HG03175 (cell line): ENCODE results near the gene EHD4.

Experiments used
- ATAC-seq: cut with Tn5 transposase; IDR thresholded peaks from one replicate; pipeline ENCODE4 v1.9.1; 2021; ENCODE audit warnings: mild to moderate bottlenecking, moderate library complexity; ENCODE audit not compliant: unreplicated experiment

EHD4 gene

DNA sequence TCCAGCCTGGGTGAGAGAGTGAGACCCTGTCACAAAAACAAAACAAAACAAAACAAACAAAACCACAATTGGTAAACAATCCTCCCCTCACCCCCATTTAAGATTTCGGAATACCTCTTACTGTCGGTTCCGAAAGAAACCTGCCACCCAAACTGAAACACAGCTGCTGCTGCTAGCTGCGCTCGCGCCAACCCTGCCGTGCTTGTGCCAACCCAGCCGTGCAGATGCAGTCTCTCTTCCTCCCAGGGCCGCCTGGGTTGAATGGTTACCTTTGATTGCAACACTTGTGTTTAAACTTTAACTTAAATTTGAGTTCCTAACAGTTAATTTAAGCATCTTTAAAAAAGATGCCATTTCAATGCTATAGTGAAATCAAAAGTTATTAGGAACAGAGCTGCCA lies 50.0 kb downstream of the EHD4 start:
- ATAC-seq: no peak

DNA sequence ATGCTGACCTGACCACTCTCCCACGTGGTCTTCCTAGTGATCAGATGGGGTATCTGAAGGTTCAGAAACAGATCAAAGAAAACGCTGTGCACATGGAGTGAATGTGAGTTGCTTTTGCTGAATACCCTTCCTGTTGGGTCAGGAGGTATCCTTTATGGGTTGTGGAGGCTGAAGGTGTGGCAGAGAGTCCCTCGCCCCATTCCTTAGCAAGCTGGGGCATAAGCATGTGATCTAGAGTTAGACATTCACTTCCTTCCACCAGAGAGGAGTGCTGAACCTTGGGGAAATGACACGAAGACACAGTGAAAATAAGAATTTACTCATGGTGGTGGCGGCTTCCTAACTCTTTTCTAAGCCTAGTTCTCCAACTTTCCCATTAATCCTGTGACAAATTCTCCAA lies 50.7 kb downstream of the EHD4 start:
- ATAC-seq: no peak

GRCh38 chr15:41921167-41921566 lies 51.2 kb downstream of the EHD4 start:
- ATAC-seq: no peak

GRCh38 chr15:41919954-41920538 lies 52.3 kb downstream of the EHD4 start:
- ATAC-seq: no peak

GRCh38 chr15:41919201-41919820 lies 53.0 kb downstream of the EHD4 start:
- ATAC-seq: no peak

DNA sequence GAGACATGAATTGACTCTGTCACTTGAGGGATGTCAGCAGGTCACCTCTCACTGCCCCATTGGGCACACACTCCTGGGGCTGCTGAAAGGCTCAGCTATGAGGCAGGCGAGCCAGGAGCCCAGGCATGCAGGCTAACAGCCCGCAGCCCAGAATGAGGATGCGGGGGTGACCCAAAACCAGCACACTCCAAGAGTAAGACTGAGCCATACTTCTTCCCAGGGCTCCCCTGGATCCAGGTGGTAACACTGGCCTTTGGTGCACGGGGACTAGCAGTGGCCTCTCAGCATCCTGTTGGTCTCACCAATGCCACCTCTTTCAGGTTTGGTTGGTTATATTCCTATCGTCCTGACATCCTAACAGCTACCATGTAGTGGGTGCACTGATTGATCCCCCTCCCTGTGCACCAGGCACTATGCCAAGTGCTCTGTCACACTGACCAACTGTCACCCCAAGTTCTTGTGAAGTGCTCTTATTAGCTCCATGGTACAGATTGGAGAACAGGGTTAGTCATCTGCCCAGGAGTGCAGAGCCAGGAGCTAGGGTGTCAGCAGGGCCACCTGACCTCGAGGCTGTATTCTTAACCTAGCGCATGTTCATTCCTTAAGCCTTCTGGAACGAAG lies 53.7 kb downstream of the EHD4 start:
- ATAC-seq: no peak

DNA sequence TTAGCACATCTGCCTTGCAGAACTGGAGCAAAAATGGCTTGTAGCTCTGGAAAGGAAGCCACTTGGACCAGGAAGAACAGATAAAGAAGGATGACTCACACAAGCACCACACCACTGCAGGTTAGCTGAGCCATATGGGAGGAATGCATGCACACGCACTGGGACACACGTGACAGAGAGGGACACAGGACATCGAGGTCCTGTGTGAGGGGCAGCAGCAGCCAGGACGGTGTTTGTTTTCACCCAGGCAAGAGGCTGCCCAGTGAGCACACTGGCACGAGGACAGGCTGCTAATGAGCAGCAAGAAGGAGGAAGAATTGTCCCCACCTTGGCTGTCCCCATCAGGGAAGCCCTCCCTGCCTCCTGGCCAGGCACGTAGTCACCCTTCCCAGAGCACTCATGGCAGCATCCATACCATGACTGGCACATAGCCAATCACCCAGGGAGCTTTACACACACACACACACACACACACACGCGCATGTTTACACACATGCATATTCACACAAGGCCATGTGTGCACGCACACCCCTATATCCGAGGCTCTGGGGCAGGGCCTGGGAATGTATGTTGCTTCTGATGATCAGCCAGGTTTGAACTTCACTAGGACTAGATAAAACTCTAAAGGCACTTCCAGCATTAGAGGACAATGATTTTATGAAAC lies 54.5 kb downstream of the EHD4 start:
- ATAC-seq: no peak

GRCh38 chr15:41915255-41915994 lies 56.9 kb downstream of the EHD4 start:
- ATAC-seq: no peak

DNA sequence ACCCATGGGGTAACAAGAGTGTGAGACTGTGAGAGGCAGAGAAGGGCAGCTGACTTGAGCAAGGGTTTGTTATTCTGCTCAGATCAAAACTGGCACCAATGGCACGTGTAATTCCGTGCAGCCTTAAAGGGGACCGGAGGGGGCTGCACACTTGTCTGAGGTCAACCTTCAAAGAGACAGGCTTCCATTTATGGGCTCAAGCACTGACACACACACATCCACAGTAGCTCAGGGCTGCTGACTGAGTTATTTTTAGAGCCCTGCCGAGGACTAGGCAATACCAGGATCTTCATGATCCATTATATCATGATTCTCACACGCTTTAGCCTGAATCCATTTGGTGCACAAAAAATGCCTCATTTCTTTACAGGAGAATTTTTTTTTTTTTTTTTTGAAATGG lies 57.9 kb downstream of the EHD4 start:
- no peak for ATAC-seq

DNA sequence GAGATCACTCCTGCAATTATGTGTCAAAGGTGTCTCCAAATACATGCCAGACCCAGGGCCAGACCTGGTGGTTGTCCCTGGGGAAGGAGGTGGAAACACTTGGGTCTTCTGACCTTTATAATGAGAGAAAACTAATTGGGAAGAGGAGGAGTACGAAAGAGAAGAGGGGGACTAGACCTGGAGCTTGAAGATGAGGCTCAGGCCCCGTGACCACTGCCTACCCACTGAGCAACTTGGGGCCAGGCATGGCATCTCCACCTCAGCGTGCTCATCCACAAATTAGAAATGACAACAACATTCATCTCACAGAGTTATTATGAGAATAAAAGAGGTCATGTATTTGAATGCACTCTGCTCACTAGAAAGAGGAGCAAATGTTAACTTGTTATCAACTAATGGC lies 59.1 kb downstream of the EHD4 start:
- ATAC-seq: no peak

DNA sequence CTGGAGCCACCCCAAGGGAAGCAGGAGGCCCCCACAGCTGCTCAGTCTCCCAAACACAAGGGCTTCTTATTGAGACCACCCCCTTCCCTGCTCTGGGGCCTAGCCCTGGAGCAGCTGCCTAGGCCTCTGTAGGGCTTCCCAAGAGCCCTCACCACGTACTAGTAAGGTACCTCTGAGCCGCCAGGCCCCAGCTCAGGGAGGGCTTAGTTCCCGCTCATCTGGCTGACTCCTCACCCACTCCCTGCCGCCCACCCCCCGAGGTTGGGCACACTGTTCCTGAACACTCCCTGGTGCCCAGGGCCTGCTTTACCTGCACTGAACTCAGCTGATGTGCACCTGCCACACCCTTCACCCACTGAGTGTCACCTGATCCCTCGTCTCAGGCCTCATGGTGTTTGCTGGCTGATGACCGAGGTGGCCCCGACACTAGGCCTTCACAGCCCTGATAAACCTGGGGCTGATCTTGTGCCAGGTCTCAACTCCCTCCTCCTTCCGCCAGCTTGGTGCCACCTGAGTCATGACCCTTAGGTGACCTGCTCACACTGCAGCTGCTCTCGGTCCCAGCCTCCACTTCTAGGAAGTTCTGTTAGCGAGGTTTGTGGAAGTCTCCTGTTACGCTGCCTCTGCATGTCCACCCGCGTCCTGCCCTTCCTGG lies 60.5 kb downstream of the EHD4 start:
- no peak for ATAC-seq

- no peak for ATAC-seq
These were observed 63.5 kb downstream of the EHD4 start for GRCh38 chr15:41908736-41909461.

DNA sequence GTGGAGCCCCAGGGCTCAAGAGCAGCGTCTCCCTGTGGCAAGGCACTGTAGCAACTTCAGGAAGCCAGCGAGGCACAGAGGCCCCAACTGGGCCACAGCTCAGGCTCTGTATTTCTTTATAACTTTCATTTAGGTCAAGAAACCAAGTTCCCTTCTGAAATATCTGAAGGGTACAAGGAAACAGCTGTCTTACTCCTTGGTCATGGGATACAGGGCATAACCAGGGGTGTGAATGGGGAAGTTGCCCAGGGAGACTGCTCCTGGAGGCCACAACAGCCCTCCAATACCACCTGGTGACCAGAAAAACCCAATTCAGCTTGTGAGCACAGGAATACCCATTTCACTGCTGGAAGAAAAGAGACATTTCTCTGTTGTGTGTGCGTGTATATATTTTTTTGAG lies 65.2 kb downstream of the EHD4 start:
- no peak for ATAC-seq

DNA sequence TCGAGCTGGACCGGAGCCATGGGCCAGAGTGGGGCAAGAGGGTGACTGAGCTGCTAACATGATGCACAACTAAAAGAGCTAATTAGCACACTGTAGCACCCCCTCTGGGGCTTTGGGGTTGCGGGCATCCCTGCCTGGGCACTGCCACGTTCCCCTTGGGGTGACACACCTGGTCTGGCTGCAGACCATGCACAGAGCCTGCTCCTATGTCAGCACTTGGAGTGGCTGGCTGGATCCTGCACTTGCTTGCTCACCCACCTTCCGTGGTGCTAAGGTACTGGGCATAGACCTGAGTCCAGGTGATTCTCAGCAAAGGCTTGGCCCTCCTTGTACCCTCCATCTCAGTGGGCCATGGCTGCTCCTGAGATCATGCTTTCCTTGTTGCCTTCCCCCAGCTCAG lies 65.7 kb downstream of the EHD4 start:
- ATAC-seq: no peak

- no peak for ATAC-seq
These were observed 67.1 kb downstream of the EHD4 start for GRCh38 chr15:41905036-41905793.

DNA sequence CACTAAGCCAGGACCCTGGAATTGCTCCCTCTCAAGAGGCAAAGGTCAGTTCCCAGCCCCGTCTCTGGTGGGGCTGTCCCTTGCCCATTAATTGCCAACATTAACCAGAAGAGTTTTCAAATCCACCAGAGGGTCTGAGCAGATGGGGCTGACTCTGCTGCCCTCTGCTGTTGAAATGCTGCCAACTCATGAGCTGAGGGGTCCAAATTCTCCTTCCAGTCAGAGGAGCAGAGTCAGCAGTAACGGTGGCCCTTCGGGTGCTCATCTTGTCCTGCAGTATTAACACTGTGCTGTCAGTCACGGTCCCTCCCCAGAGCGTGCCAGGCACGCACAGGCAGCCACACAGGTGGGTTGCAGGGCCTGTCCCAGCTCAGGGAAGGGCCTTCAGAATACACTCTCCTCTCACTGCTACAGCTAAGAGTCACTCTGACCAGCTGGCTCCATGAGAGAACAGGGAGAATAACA lies 67.8 kb downstream of the EHD4 start:
- ATAC-seq: no peak

DNA sequence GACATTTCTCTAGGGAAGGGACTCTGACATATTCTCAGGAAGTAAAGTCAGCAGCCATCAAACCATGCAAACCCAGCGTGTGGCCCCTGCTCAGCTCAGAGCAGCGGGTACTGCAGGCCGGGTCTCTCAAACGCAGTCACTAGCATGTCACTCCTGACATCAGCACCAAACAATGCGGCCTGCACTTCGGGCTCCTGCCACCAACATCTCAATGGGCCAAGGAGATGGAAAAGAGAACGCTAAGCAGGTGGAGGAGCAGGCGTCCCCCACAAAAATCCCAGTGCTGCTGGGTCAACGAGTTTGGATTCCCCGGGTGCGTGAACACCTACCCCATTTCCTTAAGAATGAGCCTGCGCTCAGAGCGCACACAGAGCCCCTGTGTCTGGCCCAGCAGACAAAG lies 68.6 kb downstream of the EHD4 start:
- no peak for ATAC-seq

GRCh38 chr15:41901431-41901830 lies 70.9 kb downstream of the EHD4 start:
- no peak for ATAC-seq
